HepG2 (cell line): ENCODE data around the gene DPEP1. TPM values are rescaled to one million over a fixed set of nuclear protein-coding genes. Genes with fewer than 3 reads are reported as not detected.

Experiments
- ATF2 ChIP-seq: sonication (generic); formaldehyde crosslinking; IDR thresholded peaks from 2 replicates; pipeline ENCODE4 v1.4.0; 2020; ENCODE audit warnings: missing genetic modification reagents
- FOXA3 ChIP-seq: IDR thresholded peaks from 2 replicates; pipeline ENCODE4 v1.6.1; 2016; ENCODE audit warnings: missing genetic modification reagents, missing compliant biosample characterization
- GRHL1 ChIP-seq: sonication (generic); formaldehyde crosslinking; conservative IDR thresholded peaks from 2 replicates; pipeline ENCODE4 v1.8.0; 2022; ENCODE audit warnings: missing genetic modification reagents
- HHEX ChIP-seq: IDR thresholded peaks from 2 replicates; pipeline ENCODE4 v1.6.1; 2016; ENCODE audit warnings: control low read depth
- IRF1 ChIP-seq: sonication (generic); formaldehyde crosslinking; IDR thresholded peaks from 2 replicates; pipeline ENCODE4 v1.4.0; 2020; ENCODE audit warnings: low read depth, mild to moderate bottlenecking, missing genetic modification reagents
- MYC ChIP-seq: sonication (generic); formaldehyde crosslinking; IDR thresholded peaks from 2 replicates; pipeline ENCODE4 v1.9.0; 2021; ENCODE audit warnings: missing genetic modification reagents, borderline replicate concordance
- RAD21 ChIP-seq: fragments of 450-650 bp; formaldehyde crosslinking; IDR thresholded peaks from 2 replicates; pipeline ENCODE4 v1.5.0; 2020; ENCODE audit warnings: mild to moderate bottlenecking
- RBFOX2 ChIP-seq: fragments of 200-400 bp; formaldehyde crosslinking; IDR thresholded peaks from 2 replicates; pipeline ENCODE4 v1.6.1; 2017; ENCODE audit warnings: low read depth, mild to moderate bottlenecking, low read length
- TAF1 ChIP-seq: sonication (generic); formaldehyde crosslinking; IDR thresholded peaks from 2 replicates; pipeline ENCODE4 v1.4.0; 2020; ENCODE audit warnings: missing genetic modification reagents
- USF2 ChIP-seq, 2 experiments: sonication (generic) in 1 of 2; formaldehyde crosslinking in 1 of 2; IDR thresholded peaks; 2 replicates each; pipeline versions ENCODE4 v1.5.1 to v1.6.1; 2011 to 2020; ENCODE audit warnings: borderline replicate concordance in 1 of 2, low read depth in 1 of 2, low read length in 1 of 2, mild to moderate bottlenecking in 1 of 2, missing genetic modification reagents in 1 of 2, moderate library complexity in 1 of 2
- ZFX ChIP-seq: sonication (generic); formaldehyde crosslinking; IDR thresholded peaks from 2 replicates; pipeline ENCODE4 v1.4.0; 2020; ENCODE audit warnings: mild to moderate bottlenecking, low read depth, missing genetic modification reagents, moderate library complexity
- ZNF136 ChIP-seq: sonication (generic); formaldehyde crosslinking; IDR thresholded peaks from 2 replicates; pipeline ENCODE4 v1.8.1; 2022; ENCODE audit warnings: low read depth, mild to moderate bottlenecking, moderate library complexity, missing genetic modification reagents
- ZNF317 ChIP-seq: sonication (generic); formaldehyde crosslinking; IDR thresholded peaks from 2 replicates; pipeline ENCODE4 v1.5.0; 2020; ENCODE audit warnings: mild to moderate bottlenecking, missing genetic modification reagents
- ZNF326 ChIP-seq: sonication (generic); formaldehyde crosslinking; IDR thresholded peaks from 2 replicates; pipeline ENCODE4 v1.4.0; 2020; ENCODE audit warnings: missing genetic modification reagents, borderline replicate concordance
- ZNF619 ChIP-seq: sonication (generic); formaldehyde crosslinking; IDR thresholded peaks from 2 replicates; pipeline ENCODE4 v1.4.0; 2020; ENCODE audit warnings: mild to moderate bottlenecking, missing genetic modification reagents
- ZNF678 ChIP-seq: sonication (generic); formaldehyde crosslinking; IDR thresholded peaks from 2 replicates; pipeline ENCODE4 v1.4.0; 2020; ENCODE audit warnings: mild to moderate bottlenecking, missing genetic modification reagents
- ZNF687 ChIP-seq: sonication (generic); formaldehyde crosslinking; IDR thresholded peaks from 2 replicates; pipeline ENCODE4 v1.5.1; 2020; ENCODE audit warnings: mild to moderate bottlenecking, missing genetic modification reagents, moderate library complexity
- polyA plus RNA-seq, 8 experiments: library from polyadenylated mRNA; depleted of rRNA in 3 of 8; stranded (reverse) in 7 of 8; unstranded in 1 of 8; fragments of >200 nt; fragmentation: Illumina TruSeq in 4 of 8; extraction: Trizol in 4 of 8; gene quantifications; 2 replicates each; pipeline versions ENCODE4 v1.2.1 to v1.2.3, GENCODE V29; 2011 to 2016; ENCODE audit warnings: low read depth in 4 of 8, missing spikeins in 1 of 8, mixed read lengths in 1 of 8; ENCODE audit not compliant: insufficient read depth in 1 of 8
- total RNA-seq, 5 experiments: library from RNA; depleted of rRNA; stranded (reverse); fragments of >200 nt; fragmentation: Illumina TruSeq; extraction: Trizol; gene quantifications; 2 replicates each; pipeline ENCODE4 v1.2.3, GENCODE V29; 2016; ENCODE audit warnings: low read depth in 1 of 5

The DPEP1 gene
- total and polyA plus RNA-seq, 2 of the 13 experiments (the other 11 are each of a cell fraction or from before 2014, with no cell fraction given) = 37.6 to 52.2 TPM

- peak; percentile 97 for TF ChIP-seq ZNF687 (CRISPR knock-in tag)
- TF ChIP-seq TAF1 (CRISPR knock-in tag) = peak; percentile 63
- TF ChIP-seq ZNF619 (CRISPR knock-in tag) = peak; percentile 75
- TF ChIP-seq ZNF317 (CRISPR knock-in tag) = peak; percentile 47; the same call in 1 of the 2 replicates
- no peak for TF ChIP-seq ZNF136 (CRISPR knock-in tag)
- TF ChIP-seq MYC = peak; percentile 96
- no peak for TF ChIP-seq HHEX (CRISPR knock-in tag)
- peak; percentile 4; the same call in 1 of the 2 replicates for TF ChIP-seq FOXA3 (CRISPR knock-in tag)
- TF ChIP-seq IRF1 = no peak
- TF ChIP-seq ZFX (CRISPR knock-in tag) = peak; percentile 86
- TF ChIP-seq ZNF678 (CRISPR knock-in tag) = no peak
- TF ChIP-seq ZNF326 = no peak
- TF ChIP-seq USF2 (IDR thresholded peaks at IDR 0.05; ENCODE audit: low read depth, low read length) = no peak
- peak; percentile 45; the same call in 1 of the 2 replicates for TF ChIP-seq USF2 (CRISPR knock-in tag; IDR thresholded peaks at IDR 0.05; ENCODE audit: borderline replicate concordance)
- TF ChIP-seq RBFOX2 = 0 out of 2 replicates have a peak, but pooled peaks have one; percentile 40
- peak; percentile 69; the same call in 1 of the 2 replicates for TF ChIP-seq ATF2 (CRISPR knock-in tag)
- no peak for TF ChIP-seq RAD21 (CRISPR knock-in tag)
- TF ChIP-seq GRHL1 (CRISPR knock-in tag) = no peak
Measured at GRCh38 chr16:89572485-89573205, 40.8 kb upstream of the DPEP1 start (continued).
